Cardiac muscle cell (in vitro differentiated cells and primary cell): Measurements from ENCODE around the gene STX16. TPM values are rescaled to one million over a fixed set of nuclear protein-coding genes. Genes with fewer than 3 reads are reported as not detected.

ENCODE experiments used
- DNase-seq, 2 donors: peaks; one replicate each; pipeline versions ENCODE4 v3.0.0 to v3.0.0-alpha.2; 2010 to 2017; ENCODE audit warnings: low read depth in 1 of 2, low spot score in 1 of 2
- H3K27ac ChIP-seq: fragments of 200-600 bp; sonication (generic); 2 replicates; pipeline ENCODE4 v1.5.1; 2016
- H3K27me3 ChIP-seq: fragments of 200-600 bp; sonication (generic); 2 replicates; pipeline ENCODE4 v1.6.0; 2016; ENCODE audit warnings: control low read depth
- H3K36me3 ChIP-seq: fragments of 200-600 bp; sonication (generic); 2 replicates; pipeline ENCODE4 v1.5.1; 2016; ENCODE audit warnings: control low read depth
- H3K4me1 ChIP-seq: fragments of 200-600 bp; sonication (generic); 2 replicates; pipeline ENCODE4 v1.8.1; 2017; ENCODE audit warnings: low read depth, mild to moderate bottlenecking, mixed run types
- H3K4me3 ChIP-seq: fragments of 200-600 bp; sonication (generic); 2 replicates; pipeline ENCODE4 v1.5.1; 2016; ENCODE audit warnings: mild to moderate bottlenecking
- H3K9me3 ChIP-seq: fragments of 200-600 bp; sonication (generic); 2 replicates; pipeline ENCODE4 v1.5.1; 2017; ENCODE audit warnings: low read depth, mild to moderate bottlenecking, control low read depth
- CTCF ChIP-seq: IDR thresholded peaks from 2 replicates; pipeline ENCODE4 v1.5.1; 2012; ENCODE audit warnings: low read depth, mild to moderate bottlenecking, low read length
- polyA plus RNA-seq: library from polyadenylated mRNA; unstranded; fragments of >200 nt; fragmentation: Nextera tagmentation; extraction: Ambion mirVana; gene quantifications from 2 replicates; pipeline ENCODE4 v1.2.1, GENCODE V29; 2016
- total RNA-seq: library from RNA; depleted of rRNA; stranded (reverse); fragments of >200 nt; gene quantifications from 2 replicates; pipeline ENCODE4 v1.2.3, GENCODE V29; 2016

STX16 gene
- total and polyA plus RNA-seq, 2 experiments from 2014 or later, result 55.5 to 58.1 TPM

- Histone ChIP-seq H3K36me3 (no peaks in the 10 kb centered on the region), H3K9me3 (no peaks in the 10 kb centered on the region), H3K4me1 (no peaks in the 10 kb centered on the region), H3K27me3 (no peaks in the 10 kb centered on the region), H3K4me3 (no peak overlapping the region), H3K27ac (no peak overlapping the region)
- DNase-seq, result no peak
- no peak for TF ChIP-seq CTCF
Observed at GRCh38 chr20:58715391-58715800, 64.3 kb downstream of the STX16 start.

- no peaks in the 10 kb centered on the region for H3K4me1 ChIP-seq
- no peaks in the 10 kb centered on the region for H3K9me3 ChIP-seq
- H3K4me3 ChIP-seq, result no peak overlapping the region
- no peak overlapping the region for H3K27ac ChIP-seq
- no peak for DNase-seq
- H3K27me3 ChIP-seq, result no peaks in the 10 kb centered on the region
- H3K36me3 ChIP-seq, result no peaks in the 10 kb centered on the region
- no peak for TF ChIP-seq CTCF
Observed at GRCh38 chr20:58715801-58716475, 64.9 kb downstream of the STX16 start.

- Histone ChIP-seq H3K27ac (no peak overlapping the region), H3K36me3 (no peaks in the 10 kb centered on the region), H3K27me3 (no peaks in the 10 kb centered on the region), H3K4me3 (no peak overlapping the region), H3K4me1 (no peaks in the 10 kb centered on the region), H3K9me3 (no peaks in the 10 kb centered on the region)
- no peak for DNase-seq
- TF ChIP-seq CTCF, result no peak
Observed at GRCh38 chr20:58716476-58717277, 65.6 kb downstream of the STX16 start.

GRCh38 chr20:58717278-58718091, 66.4 kb downstream of the STX16 start:
- TF ChIP-seq CTCF, result no peak
- H3K27me3 ChIP-seq, result no peaks in the 10 kb centered on the region
- no peaks in the 10 kb centered on the region for H3K9me3 ChIP-seq
- DNase-seq, result no peak
- H3K36me3 ChIP-seq, result no peaks in the 10 kb centered on the region
- H3K27ac ChIP-seq, result no peak overlapping the region
- no peak overlapping the region for H3K4me3 ChIP-seq
- H3K4me1 ChIP-seq, result no peaks in the 10 kb centered on the region

- Histone ChIP-seq H3K27ac (no peak overlapping the region), H3K9me3 (no peaks in the 10 kb centered on the region), H3K4me3 (no peak overlapping the region), H3K4me1 (no peaks in the 10 kb centered on the region), H3K36me3 (no peaks in the 10 kb centered on the region), H3K27me3 (no peaks in the 10 kb centered on the region)
- no peak for DNase-seq
- no peak for TF ChIP-seq CTCF
Observed at GRCh38 chr20:58718121-58718563, 67.1 kb downstream of the STX16 start.
